HG03469 (cell line): ENCODE results near the gene SNAPC2.
A peak's percentile ranks its signal among the peaks of the same experiment; 100 is the strongest.

Experiments used
- ATAC-seq: cut with Tn5 transposase; IDR thresholded peaks from one replicate; pipeline ENCODE4 v1.9.1; 2021; ENCODE audit warnings: mild to moderate bottlenecking, moderate library complexity, moderate number of reproducible peaks; ENCODE audit not compliant: unreplicated experiment

SNAPC2 gene

GRCh38 chr19:7919610-7920518 lies at the start of gene SNAPC2:
SNAPC2 (plus strand) TSS chr19:7920338; CDS start chr19:7920367, 29 bp downstream.
- peak; percentile 38 for ATAC-seq

- no peak for ATAC-seq
Observed at GRCh38 chr19:7870571-7871436, 49.3 kb upstream of the SNAPC2 start.

- no peak for ATAC-seq
Observed at GRCh38 chr19:7871437-7872305, 48.5 kb upstream of the SNAPC2 start.

GRCh38 chr19:7872306-7873204 lies 47.6 kb upstream of the SNAPC2 start:
- ATAC-seq = no peak

GRCh38 chr19:7873304-7874075 lies 46.6 kb upstream of the SNAPC2 start:
- ATAC-seq = no peak

GRCh38 chr19:7874076-7874896 lies 45.9 kb upstream of the SNAPC2 start, which contains the start of gene PRR36:
PRR36 (minus strand) TSS chr19:7874390; CDS start chr19:7873689, 701 bp downstream.
- no peak for ATAC-seq

GRCh38 chr19:7874897-7875273 lies 45.3 kb upstream of the SNAPC2 start:
- no peak for ATAC-seq

- no peak for ATAC-seq
Observed at GRCh38 chr19:7877249-7877836, 42.8 kb upstream of the SNAPC2 start.

GRCh38 chr19:7879111-7879807 lies 40.9 kb upstream of the SNAPC2 start:
- ATAC-seq = no peak

GRCh38 chr19:7879836-7880235 lies 40.3 kb upstream of the SNAPC2 start:
- no peak for ATAC-seq

- no peak for ATAC-seq
Observed at GRCh38 chr19:7881910-7882309, 38.2 kb upstream of the SNAPC2 start.

GRCh38 chr19:7883105-7883504 lies 37.0 kb upstream of the SNAPC2 start:
- no peak for ATAC-seq

- ATAC-seq = no peak
Observed at GRCh38 chr19:7883796-7884570, 36.2 kb upstream of the SNAPC2 start.

- no peak for ATAC-seq
Observed at GRCh38 chr19:7885818-7886217, 34.3 kb upstream of the SNAPC2 start.

GRCh38 chr19:7887408-7888144 lies 32.6 kb upstream of the SNAPC2 start:
- no peak for ATAC-seq
